PC-9 (cell line): ENCODE results near the gene INO80E.

Experiments
- CTCF ChIP-seq: fragments of 200-600 bp; sonication (generic); conservative IDR thresholded peaks from 2 replicates; pipeline ENCODE4 v1.6.1; 2017; ENCODE audit warnings: mixed run types, antibody characterized with exemption, mild to moderate bottlenecking, moderate library complexity
- EZH2 ChIP-seq: fragments of 200-600 bp; sonication (generic); IDR thresholded peaks from 2 replicates; pipeline ENCODE4 v1.8.0; 2017; ENCODE audit warnings: antibody characterized with exemption, low read depth

DNA sequence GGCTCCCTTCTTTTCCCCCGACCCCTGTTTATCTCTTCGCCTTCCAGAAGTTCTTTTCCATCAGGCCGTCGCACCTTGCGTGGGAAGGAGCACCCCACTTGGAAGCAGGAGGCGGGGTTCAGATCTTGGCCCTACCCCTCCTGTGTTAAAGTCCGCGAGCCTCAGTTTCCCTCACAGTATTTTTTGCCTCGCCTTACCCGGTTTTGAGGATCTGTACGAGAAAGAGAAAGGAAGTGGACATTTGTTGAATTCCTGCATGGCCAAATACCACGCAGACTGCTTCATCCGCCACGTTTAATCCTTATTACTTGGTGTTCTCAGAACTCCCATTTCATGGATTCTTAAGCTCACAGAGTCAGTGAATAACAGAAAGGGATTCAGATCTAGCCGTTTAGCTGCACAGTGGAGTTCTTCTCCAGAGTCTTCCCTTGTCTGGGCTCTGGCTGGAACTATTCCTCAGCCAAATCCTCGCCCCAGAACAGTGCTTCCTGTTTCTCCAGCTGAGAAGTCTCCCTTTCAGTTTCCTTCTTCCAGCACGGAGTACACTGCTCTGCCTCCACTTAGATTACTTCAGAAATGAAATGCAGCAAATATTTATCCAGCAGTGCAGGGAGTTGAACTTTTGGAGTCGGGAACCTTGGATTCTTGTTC, 33.6 kb upstream of the INO80E start:
- TF ChIP-seq CTCF = no peak
- no peak for TF ChIP-seq EZH2
